GM21367 (cell line): ENCODE data around the gene FXYD7.
"Not testable (repeated sequence)": the region's sequence is repeated elsewhere in the genome, so short reads cannot be mapped to it uniquely, and the experiment has no call there.

ENCODE experiments used
- ATAC-seq: cut with Tn5 transposase; IDR thresholded peaks from one replicate; pipeline ENCODE4 v1.9.1; 2021; ENCODE audit not compliant: unreplicated experiment

FXYD7 gene

GRCh38 chr19:35194012-35194984 lies 51.2 kb downstream of the FXYD7 start:
- no peak for ATAC-seq

- ATAC-seq, result no peak
These were observed 52.8 kb downstream of the FXYD7 start for GRCh38 chr19:35195830-35196229.

GRCh38 chr19:35196861-35197260 lies 53.8 kb downstream of the FXYD7 start:
- not testable (repeated sequence) for ATAC-seq

- no peak for ATAC-seq
These were observed 56.4 kb downstream of the FXYD7 start for GRCh38 chr19:35199481-35199880.

- no peak for ATAC-seq
These were observed 60.0 kb downstream of the FXYD7 start for GRCh38 chr19:35202722-35203688.
